OCI-LY7 (cell line): ENCODE data around the gene NPLOC4. TPM values are rescaled to one million over a fixed set of nuclear protein-coding genes. Genes with fewer than 3 reads are reported as not detected.

Source experiments
- BruUV-seq: library from RNA; stranded (reverse); fragments of 400-500 nt; replicated peaks from 2 replicates; lab custom pipeline; 2021; lab: Mats Ljungman, UMichigan
- CTCF ChIA-PET: fragments of 300-600 bp; sonication (Branson Sonifier 250); formaldehyde crosslinking; loops from one replicate; lab custom pipeline; 2022; ENCODE audit warnings: antibody characterized with exemption; ENCODE audit not compliant: unreplicated experiment; lab: Charles Lee
- POLR2A ChIA-PET: fragments of 300-600 bp; sonication (Branson Sonifier 250); formaldehyde crosslinking; loops from one replicate; lab custom pipeline; 2022; ENCODE audit warnings: antibody characterized with exemption; lab: Charles Lee
- DNase-seq: peaks from one replicate; pipeline ENCODE4 v3.0.0-alpha.2; 2015; ENCODE audit warnings: low spot score
- H2AFZ ChIP-seq: fragments of 200-600 bp; sonication (generic), shearing (Covaris generic); 2 replicates; pipeline ENCODE4 v1.6.1; 2014; ENCODE audit warnings: mild to moderate bottlenecking, antibody characterized with exemption, low read length, moderate library complexity
- H3K27ac ChIP-seq: fragments of 200-600 bp; sonication (generic); 2 replicates; pipeline ENCODE4 v1.5.1; 2014; ENCODE audit warnings: mixed run types, low read depth, mild to moderate bottlenecking, moderate library complexity, low read length, inconsistent platforms; ENCODE audit not compliant: poor library complexity, severe bottlenecking
- H3K36me3 ChIP-seq: fragments of 200-600 bp; sonication (generic); 2 replicates; pipeline ENCODE4 v1.6.1; 2014; ENCODE audit warnings: mild to moderate bottlenecking, antibody characterized with exemption, low read length, moderate library complexity, mixed read lengths; ENCODE audit not compliant: insufficient read depth
- H3K4me1 ChIP-seq: fragments of 200-600 bp; sonication (generic); 2 replicates; pipeline ENCODE4 v1.5.1; 2014; ENCODE audit warnings: mild to moderate bottlenecking, low read length; ENCODE audit not compliant: insufficient read depth, poor library complexity, severe bottlenecking
- H3K4me2 ChIP-seq: fragments of 200-600 bp; sonication (generic); 2 replicates; pipeline ENCODE4 v1.6.1; 2014; ENCODE audit warnings: mild to moderate bottlenecking, low read length
- H3K4me3 ChIP-seq: fragments of 200-600 bp; sonication (generic); 2 replicates; pipeline ENCODE4 v1.5.1; 2014; ENCODE audit warnings: mild to moderate bottlenecking, low read depth, low read length; ENCODE audit not compliant: poor library complexity, severe bottlenecking
- H3K79me2 ChIP-seq: fragments of 200-600 bp; sonication (generic); 2 replicates; pipeline ENCODE4 v1.6.1; 2016; ENCODE audit warnings: low read depth, mild to moderate bottlenecking, low read length, moderate library complexity, mixed read lengths; ENCODE audit not compliant: insufficient read depth
- H3K9me2 ChIP-seq: fragments of 200-600 bp; sonication (generic); 2 replicates; pipeline ENCODE4 v1.6.1; 2016; ENCODE audit warnings: mild to moderate bottlenecking, low read length, mixed read lengths; ENCODE audit not compliant: insufficient read depth
- H3K9me3 ChIP-seq: fragments of 200-600 bp; sonication (generic); 2 replicates; pipeline ENCODE4 v1.6.1; 2014; ENCODE audit warnings: mild to moderate bottlenecking, mixed run types, low read length, mixed read lengths
- H4K20me1 ChIP-seq: fragments of 200-600 bp; sonication (generic); 2 replicates; pipeline ENCODE4 v1.6.1; 2014; ENCODE audit warnings: mild to moderate bottlenecking, antibody characterized with exemption, low read length, moderate library complexity, mixed read lengths; ENCODE audit not compliant: insufficient read depth
- CTCF ChIP-seq: fragments of 200-600 bp; sonication (generic); conservative IDR thresholded peaks from 2 replicates; pipeline ENCODE4 v1.5.1; 2014; ENCODE audit warnings: mild to moderate bottlenecking, antibody characterized with exemption, low read length, moderate library complexity, mixed read lengths
- EZH2phosphoT487 ChIP-seq: fragments of 200-600 bp; sonication (generic); IDR thresholded peaks from 2 replicates; pipeline ENCODE4 v1.6.1; 2018; ENCODE audit warnings: low read depth, borderline replicate concordance, mild to moderate bottlenecking, mixed run types, antibody characterized with exemption, low read length, moderate library complexity, mixed read lengths
- intact Hi-C: fragments of 100-400 bp; cut with micrococcal nuclease; formaldehyde crosslinking; loops from one replicate; pipeline ENCODE4 v1.10.0; 2022; ENCODE audit not compliant: unreplicated experiment
- total RNA-seq, 2 experiments: library from RNA; depleted of rRNA in 1 of 2; stranded (reverse); fragments of >200 nt in 1 of 2; shearing (Covaris generic) in 1 of 2; gene quantifications; 2 replicates each; pipeline ENCODE4 v1.2.3, GENCODE V29; 2014 to 2022

The NPLOC4 gene
- total RNA-seq, 2 experiments from 2014 or later: 69.6 to 118 TPM

- H4K20me1 ChIP-seq: peaks cover 8% of the 10 kb centered on the region
- H3K36me3 ChIP-seq: peaks cover 11% of the 10 kb centered on the region
- peaks cover 70% of the 10 kb centered on the region for H3K4me1 ChIP-seq
- H3K4me3 ChIP-seq: peak overlapping the region; percentile 90
- ChIA-PET CTCF (no interaction called here), POLR2A (interaction anchor here (1.3 kb wide), 1 partner anchor 32 kb away, joined by 7 read pairs; no protein-coding TSS in a partner anchor)
- TF ChIP-seq EZH2phosphoT487 (no peak), CTCF (no peak)
- H3K27ac ChIP-seq: peak overlapping the region; percentile 89
- BruUV-seq: no TSS peak
- H2AFZ ChIP-seq: no peak overlapping the region
- no peaks in the 10 kb centered on the region for H3K9me2 ChIP-seq
- H3K9me3 ChIP-seq: no peaks in the 10 kb centered on the region
- H3K79me2 ChIP-seq: peaks cover 30% of the 10 kb centered on the region
- H3K4me2 ChIP-seq: peak overlapping the region; percentile 80
- intact Hi-C loops: loop anchor here (2.0 to 10.0 kb wide), 4 partner anchors 82 to 356 kb away; partner anchors contain the start of genes ARHGDIA, ARL16, BAHCC1 and HGS
- no peak for DNase-seq
Observed at GRCh38 chr17:81516439-81516838, 120.5 kb downstream of the NPLOC4 start.

GRCh38 chr17:81515530-81516041, 121.3 kb downstream of the NPLOC4 start:
- H3K4me2 ChIP-seq: peak overlapping the region; percentile 80
- no peak overlapping the region; the same call in 1 of the 2 replicates for H2AFZ ChIP-seq
- H3K27ac ChIP-seq: peak overlapping the region; percentile 89
- H3K4me1 ChIP-seq: peaks cover 70% of the 10 kb centered on the region
- POLR2A ChIA-PET: interaction anchor here (1.0 to 1.3 kb wide), 2 partner anchors 31 to 37 kb away, joined by 5 to 7 read pairs; partner anchors contain the start of gene FAAP100
- H3K36me3 ChIP-seq: peaks cover 20% of the 10 kb centered on the region
- no peaks in the 10 kb centered on the region for H3K9me3 ChIP-seq
- intact Hi-C loops: loop anchor here (2.0 to 10.0 kb wide), 4 partner anchors 83 to 357 kb away; partner anchors contain the start of genes ARHGDIA, ARL16, BAHCC1 and HGS
- peaks cover 38% of the 10 kb centered on the region for H3K79me2 ChIP-seq
- H3K4me3 ChIP-seq: peak overlapping the region; percentile 90
- CTCF ChIA-PET: no interaction called here
- no peaks in the 10 kb centered on the region for H3K9me2 ChIP-seq
- TF ChIP-seq EZH2phosphoT487: no peak
- TF ChIP-seq CTCF: no peak
- no peak for DNase-seq
- peaks cover 17% of the 10 kb centered on the region for H4K20me1 ChIP-seq
- no TSS peak for BruUV-seq
